ENCODE results near the gene LYZ.

- no peak for TF ChIP-seq BHLHE40 (IDR thresholded peaks at IDR 0.05; ENCODE audit: low read depth, low read length)
- TF ChIP-seq POLR2AphosphoS2 (conservative IDR thresholded peaks at IDR 0.05; ENCODE audit: low read length), result no peak
Measured at GRCh38 chr12:69328426-69328825, 19.8 kb upstream of the LYZ start.

All from A549 (cell line).